SK-N-SH (cell line): ENCODE data around the gene C8B. TPM values are rescaled to one million over a fixed set of nuclear protein-coding genes. Genes with fewer than 3 reads are reported as not detected.
A peak's percentile ranks its signal among the peaks of the same experiment; 100 is the strongest.

Experiments used
- CTCF ChIA-PET: fragments of 300-600, 350-600 bp; formaldehyde crosslinking; extraction: SDS; loops from one replicate; lab custom pipeline; 2021; lab: Yijun Ruan, JAX
- POLR2A ChIA-PET: fragments of 350-600 bp; sonication (Branson Sonifier 250); formaldehyde crosslinking; extraction: SDS; loops from one replicate; lab custom pipeline; 2020; ENCODE audit warnings: antibody characterized with exemption, inconsistent platforms; lab: Yijun Ruan, JAX
- DNase-seq: peaks from one replicate; pipeline ENCODE4 v3.0.0; 2012
- H2AFZ ChIP-seq: fragments of 200-600 bp; sonication (generic); 2 replicates; pipeline ENCODE4 v1.8.1; 2016; ENCODE audit warnings: antibody characterized with exemption, mild to moderate bottlenecking, low read depth
- H3F3A ChIP-seq: fragments of 200-600 bp; sonication (generic); replicated peaks from 2 replicates; pipeline ENCODE3; 2016; ENCODE audit warnings: antibody characterized with exemption, mild to moderate bottlenecking; ENCODE audit not compliant: insufficient read depth
- H3K27ac ChIP-seq, 2 experiments: fragments of 200-500 bp in 1 of 2; fragments of 200-600 bp in 1 of 2; sonication (Bioruptor generic) in 1 of 2; sonication (generic), shearing (Covaris generic) in 1 of 2; 2 replicates each; pipeline versions ENCODE4 v1.5.1 to v1.6.1; 2014 to 2016; ENCODE audit warnings: low read depth in 2 of 2, inconsistent platforms in 1 of 2, low read length in 1 of 2, mild to moderate bottlenecking in 1 of 2, mixed read lengths in 1 of 2
- H3K27me3 ChIP-seq: fragments of 200-600 bp; sonication (generic), shearing (Covaris generic); 2 replicates; pipeline ENCODE4 v1.6.1; 2016; ENCODE audit warnings: mixed run types; ENCODE audit not compliant: insufficient read depth
- H3K36me3 ChIP-seq, 2 experiments: fragments of 200-500 bp in 1 of 2; fragments of 200-600 bp in 1 of 2; sonication (Bioruptor generic) in 1 of 2; sonication (generic) in 1 of 2; replicated peaks in 1 of 2; 2 replicates each; pipeline versions ENCODE3 to v1.5.1; 2014 to 2016; ENCODE audit warnings: low read length in 1 of 2, mild to moderate bottlenecking in 1 of 2; ENCODE audit not compliant: insufficient read depth in 2 of 2, control insufficient read depth in 1 of 2
- H3K4me1 ChIP-seq, 2 experiments: fragments of 200-500 bp in 1 of 2; fragments of 200-600 bp in 1 of 2; sonication (Bioruptor generic) in 1 of 2; sonication (generic), shearing (Covaris generic) in 1 of 2; 2 replicates each; pipeline versions ENCODE4 v1.5.1 to v1.6.1; 2014 to 2016; ENCODE audit warnings: low read depth in 1 of 2, low read length in 1 of 2, mixed run types in 1 of 2; ENCODE audit not compliant: insufficient read depth in 2 of 2, control insufficient read depth in 1 of 2
- H3K4me2 ChIP-seq: fragments of 200-600 bp; sonication (generic), shearing (Covaris generic); 2 replicates; pipeline ENCODE4 v1.6.1; 2017; ENCODE audit warnings: mixed run types
- H3K4me3 ChIP-seq, 2 experiments: fragments of 200-500 bp in 1 of 2; fragments of 200-600 bp in 1 of 2; sonication (Bioruptor generic) in 1 of 2; sonication (generic), shearing (Covaris generic) in 1 of 2; 2 replicates each; pipeline versions ENCODE4 v1.5.1 to v1.8.1; 2014 to 2016; ENCODE audit warnings: low read depth in 2 of 2, inconsistent platforms in 1 of 2, low read length in 1 of 2, mild to moderate bottlenecking in 1 of 2, mixed read lengths in 1 of 2, moderate library complexity in 1 of 2
- H3K79me2 ChIP-seq: fragments of 200-600 bp; sonication (generic); 2 replicates; pipeline ENCODE4 v1.8.1; 2017; ENCODE audit warnings: mild to moderate bottlenecking; ENCODE audit not compliant: insufficient read depth
- H3K9ac ChIP-seq: fragments of 200-600 bp; sonication (generic); 2 replicates; pipeline ENCODE4 v1.6.1; 2017; ENCODE audit warnings: mixed run types
- H3K9me2 ChIP-seq: fragments of 200-600 bp; sonication (generic); 2 replicates; pipeline ENCODE4 v1.6.1; 2017; ENCODE audit warnings: mixed run types
- H3K9me3 ChIP-seq: fragments of 200-600 bp; sonication (generic); 2 replicates; pipeline ENCODE4 v1.6.1; 2017; ENCODE audit warnings: mixed run types, mild to moderate bottlenecking, moderate library complexity
- H4K20me1 ChIP-seq: fragments of 200-600 bp; sonication (generic); 2 replicates; pipeline ENCODE4 v1.6.1; 2017; ENCODE audit warnings: mild to moderate bottlenecking, mixed run types; ENCODE audit not compliant: insufficient read depth
- FOSL2 ChIP-seq: IDR thresholded peaks from 2 replicates; pipeline ENCODE4 v1.4.0; 2012; ENCODE audit warnings: low read depth, mild to moderate bottlenecking, moderate library complexity, borderline replicate concordance
- FOXM1 ChIP-seq: IDR thresholded peaks from 2 replicates; pipeline ENCODE4 v1.4.0; 2012; ENCODE audit warnings: low read depth, mild to moderate bottlenecking
- GABPA ChIP-seq: IDR thresholded peaks from 2 replicates; pipeline ENCODE4 v1.4.0; 2012; ENCODE audit warnings: low read depth, mild to moderate bottlenecking
- GATA2 ChIP-seq: sonication (generic); formaldehyde crosslinking; IDR thresholded peaks from 2 replicates; pipeline ENCODE4 v1.5.0; 2020; ENCODE audit warnings: mild to moderate bottlenecking, missing genetic modification reagents
- MAX ChIP-seq: IDR thresholded peaks from 2 replicates; pipeline ENCODE4 v1.4.0; 2012; ENCODE audit warnings: low read depth
- MEF2A ChIP-seq: IDR thresholded peaks from 2 replicates; pipeline ENCODE4 v1.4.0; 2012; ENCODE audit warnings: low read depth, borderline replicate concordance
- MXI1 ChIP-seq: IDR thresholded peaks from 2 replicates; pipeline ENCODE4 v1.6.1; 2012; ENCODE audit warnings: mild to moderate bottlenecking, low read depth, low read length, improper control_type of control experiment
- RCOR1 ChIP-seq: fragments of 150-350 bp; IDR thresholded peaks from 2 replicates; pipeline ENCODE4 v1.6.1; 2017; ENCODE audit warnings: antibody characterized with exemption, low read length
- REST ChIP-seq: IDR thresholded peaks from 2 replicates; pipeline ENCODE4 v1.6.1; 2012; ENCODE audit warnings: mild to moderate bottlenecking, low read depth, low read length, moderate library complexity
- RFX5 ChIP-seq: IDR thresholded peaks from 2 replicates; pipeline ENCODE4 v1.6.1; 2012; ENCODE audit warnings: mild to moderate bottlenecking, improper control_type of control experiment, low read length
- TCF12 ChIP-seq: IDR thresholded peaks from 2 replicates; pipeline ENCODE4 v1.4.0; 2012
- YY1 ChIP-seq: IDR thresholded peaks from 2 replicates; pipeline ENCODE4 v1.4.0; 2012; ENCODE audit warnings: low read depth, mild to moderate bottlenecking
- WGBS: methylation state at CpG from one replicate; pipeline ENCODE4 v1.1.6; 2017; ENCODE audit warnings: low lambda C conversion rate; 5-methylcytosine and 5-hydroxymethylcytosine counted together
- polyA plus RNA-seq, 3 experiments: library from polyadenylated mRNA; depleted of rRNA; stranded (reverse); fragments of >200 nt; gene quantifications; 2 replicates each; pipeline ENCODE4 v1.2.3, GENCODE V29; 2012
- TF ChIP-seq, protein P1 (sequence below): IDR thresholded peaks from 2 replicates; pipeline ENCODE4; 2012
- TF ChIP-seq, protein P2 (sequence below): IDR thresholded peaks from 2 replicates; pipeline ENCODE4 v1.4.0; 2012; ENCODE audit warnings: low read depth, borderline replicate concordance

C8B gene
- polyA plus RNA-seq, 1 of the 3 experiments (the other 2 are of a cell fraction), result not detected

DNA sequence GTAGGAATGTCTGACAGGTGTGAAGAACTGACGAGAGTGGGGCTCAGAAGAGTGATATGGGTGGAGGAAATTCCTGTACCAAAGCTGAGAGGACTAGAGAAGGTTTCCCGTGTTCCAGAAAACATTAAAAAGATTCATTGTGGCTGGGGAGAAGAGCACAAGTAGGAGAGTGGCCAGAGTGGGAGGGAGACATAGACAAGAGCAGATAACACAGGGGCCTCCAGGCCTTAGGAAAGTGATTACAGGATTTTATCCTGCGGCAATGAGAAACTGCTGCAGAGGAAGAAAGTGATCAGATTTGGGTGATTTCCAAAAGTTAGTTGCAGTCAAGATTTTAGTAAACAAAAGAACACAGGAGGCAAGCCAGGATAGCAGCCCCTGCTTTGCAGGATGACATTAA lies 7.9 kb downstream of the C8B start:
- Histone ChIP-seq H3K4me2 (no peak overlapping the region), H3K27me3 (no peaks in the 10 kb centered on the region), H2AFZ (no peak overlapping the region), H3K36me3 (no peaks in the 10 kb centered on the region), H3K9ac (no peak overlapping the region), H3K27ac (peak overlapping the region in 1 of 2 experiments; percentile 60; a peak in 1 of 4 replicates), H3K79me2 (no peaks in the 10 kb centered on the region), H3K9me3 (no peaks in the 10 kb centered on the region), H3K4me1 (peaks cover 0 to 14% of the 10 kb centered on the region in 2 experiments; a peak in 2 of 4 replicates), H3F3A (no peaks in the 10 kb centered on the region), H3K4me3 (no peak overlapping the region), H3K9me2 (no peaks in the 10 kb centered on the region), H4K20me1 (no peaks in the 10 kb centered on the region)
- POLR2A ChIA-PET, result no interaction called here
- CTCF ChIA-PET, result no interaction called here
- 42% methylated on average over 3 of the region's 3 CpGs for WGBS
- TF ChIP-seq MXI1, result no peak
- TF ChIP-seq, protein P1, sequence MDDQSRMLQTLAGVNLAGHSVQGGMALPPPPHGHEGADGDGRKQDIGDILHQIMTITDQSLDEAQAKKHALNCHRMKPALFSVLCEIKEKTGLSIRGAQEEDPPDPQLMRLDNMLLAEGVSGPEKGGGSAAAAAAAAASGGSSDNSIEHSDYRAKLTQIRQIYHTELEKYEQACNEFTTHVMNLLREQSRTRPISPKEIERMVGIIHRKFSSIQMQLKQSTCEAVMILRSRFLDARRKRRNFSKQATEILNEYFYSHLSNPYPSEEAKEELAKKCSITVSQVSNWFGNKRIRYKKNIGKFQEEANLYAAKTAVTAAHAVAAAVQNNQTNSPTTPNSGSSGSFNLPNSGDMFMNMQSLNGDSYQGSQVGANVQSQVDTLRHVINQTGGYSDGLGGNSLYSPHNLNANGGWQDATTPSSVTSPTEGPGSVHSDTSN, result no peak
- TF ChIP-seq GATA2, result no peak
- no peak for TF ChIP-seq YY1
- TF ChIP-seq REST, result no peak
- TF ChIP-seq GABPA, result no peak
- TF ChIP-seq RCOR1, result no peak
- TF ChIP-seq, protein P2, sequence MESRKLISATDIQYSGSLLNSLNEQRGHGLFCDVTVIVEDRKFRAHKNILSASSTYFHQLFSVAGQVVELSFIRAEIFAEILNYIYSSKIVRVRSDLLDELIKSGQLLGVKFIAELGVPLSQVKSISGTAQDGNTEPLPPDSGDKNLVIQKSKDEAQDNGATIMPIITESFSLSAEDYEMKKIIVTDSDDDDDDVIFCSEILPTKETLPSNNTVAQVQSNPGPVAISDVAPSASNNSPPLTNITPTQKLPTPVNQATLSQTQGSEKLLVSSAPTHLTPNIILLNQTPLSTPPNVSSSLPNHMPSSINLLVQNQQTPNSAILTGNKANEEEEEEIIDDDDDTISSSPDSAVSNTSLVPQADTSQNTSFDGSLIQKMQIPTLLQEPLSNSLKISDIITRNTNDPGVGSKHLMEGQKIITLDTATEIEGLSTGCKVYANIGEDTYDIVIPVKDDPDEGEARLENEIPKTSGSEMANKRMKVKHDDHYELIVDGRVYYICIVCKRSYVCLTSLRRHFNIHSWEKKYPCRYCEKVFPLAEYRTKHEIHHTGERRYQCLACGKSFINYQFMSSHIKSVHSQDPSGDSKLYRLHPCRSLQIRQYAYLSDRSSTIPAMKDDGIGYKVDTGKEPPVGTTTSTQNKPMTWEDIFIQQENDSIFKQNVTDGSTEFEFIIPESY, result no peak
- no peak for TF ChIP-seq FOXM1
- TF ChIP-seq RFX5, result no peak
- TF ChIP-seq TCF12, result no peak
- TF ChIP-seq MEF2A, result no peak
- no peak for TF ChIP-seq MAX
- TF ChIP-seq FOSL2, result no peak
- peak; percentile 24 for DNase-seq
